ENCODE data around the gene SRXN1.
A peak's percentile ranks its signal among the peaks of the same experiment; 100 is the strongest.

Gene SRXN1

GRCh38 chr20:651713-652614, 1.0 kb downstream of the SRXN1 start:
- TF ChIP-seq CTCF (IDR thresholded peaks at IDR 0.05), result no peak

- no peak for TF ChIP-seq CTCF (IDR thresholded peaks at IDR 0.05)
Observed at GRCh38 chr20:650954-651353, 2.0 kb downstream of the SRXN1 start.

GRCh38 chr20:650281-650680, 2.7 kb downstream of the SRXN1 start:
- no peak for TF ChIP-seq CTCF (IDR thresholded peaks at IDR 0.05)

- no peak for TF ChIP-seq CTCF (IDR thresholded peaks at IDR 0.05)
Observed at GRCh38 chr20:647479-648019, 5.5 kb downstream of the SRXN1 start.

- TF ChIP-seq CTCF (IDR thresholded peaks at IDR 0.05), result no peak
Observed at GRCh38 chr20:646868-647233, 6.1 kb downstream of the SRXN1 start.

- TF ChIP-seq CTCF (IDR thresholded peaks at IDR 0.05), result no peak
Observed at GRCh38 chr20:646107-646867, 6.7 kb downstream of the SRXN1 start.

GRCh38 chr20:645318-646106, 7.5 kb downstream of the SRXN1 start:
- TF ChIP-seq CTCF (IDR thresholded peaks at IDR 0.05), result peak; percentile 97
